ENCODE data around the gene PIK3R1. TPM values are rescaled to one million over a fixed set of nuclear protein-coding genes. Genes with fewer than 3 reads are reported as not detected.

The PIK3R1 gene
- total RNA-seq, 4 donors from 2014 or later: 69.3 to 113 (median 87.5) TPM

DNA sequence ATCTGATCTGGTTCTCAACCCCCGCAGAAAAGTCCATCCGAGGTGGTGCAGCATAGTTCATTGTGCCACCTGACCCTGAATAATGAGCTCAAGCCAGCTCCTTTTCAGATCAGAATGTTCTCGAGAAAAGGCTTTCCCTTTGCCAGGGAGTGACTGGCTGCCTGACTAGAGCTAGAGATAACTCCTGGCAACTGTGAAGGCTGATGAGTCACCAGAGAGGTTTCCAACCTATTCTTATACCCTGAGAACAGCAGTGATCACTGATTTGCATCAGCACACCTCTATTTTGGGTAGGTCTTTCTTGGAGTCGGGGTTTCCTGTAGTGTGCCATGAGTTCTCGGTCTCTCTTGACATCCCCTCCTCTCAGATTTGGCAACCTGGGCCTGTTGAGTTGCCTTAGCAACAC lies 127.9 kb downstream of the PIK3R1 start:
- no peaks in the 10 kb centered on the region for H3K27me3 ChIP-seq
- no peaks in the 10 kb centered on the region for H3K9me3 ChIP-seq
- peak in 1 of 3 donors; percentile 71 for DNase-seq
- peaks cover 0 to 6% (median 0%) of the 10 kb centered on the region in 4 donors for H3K4me1 ChIP-seq
- H3K36me3 ChIP-seq: no peaks in the 10 kb centered on the region
- H3K4me3 ChIP-seq: no peak overlapping the region
- peak overlapping the region in 2 of 4 donors; percentile 29 to 70 for H3K27ac ChIP-seq
- TF ChIP-seq POLR2A (IDR thresholded peaks at IDR 0.05): no peak
- TF ChIP-seq, protein P1, sequence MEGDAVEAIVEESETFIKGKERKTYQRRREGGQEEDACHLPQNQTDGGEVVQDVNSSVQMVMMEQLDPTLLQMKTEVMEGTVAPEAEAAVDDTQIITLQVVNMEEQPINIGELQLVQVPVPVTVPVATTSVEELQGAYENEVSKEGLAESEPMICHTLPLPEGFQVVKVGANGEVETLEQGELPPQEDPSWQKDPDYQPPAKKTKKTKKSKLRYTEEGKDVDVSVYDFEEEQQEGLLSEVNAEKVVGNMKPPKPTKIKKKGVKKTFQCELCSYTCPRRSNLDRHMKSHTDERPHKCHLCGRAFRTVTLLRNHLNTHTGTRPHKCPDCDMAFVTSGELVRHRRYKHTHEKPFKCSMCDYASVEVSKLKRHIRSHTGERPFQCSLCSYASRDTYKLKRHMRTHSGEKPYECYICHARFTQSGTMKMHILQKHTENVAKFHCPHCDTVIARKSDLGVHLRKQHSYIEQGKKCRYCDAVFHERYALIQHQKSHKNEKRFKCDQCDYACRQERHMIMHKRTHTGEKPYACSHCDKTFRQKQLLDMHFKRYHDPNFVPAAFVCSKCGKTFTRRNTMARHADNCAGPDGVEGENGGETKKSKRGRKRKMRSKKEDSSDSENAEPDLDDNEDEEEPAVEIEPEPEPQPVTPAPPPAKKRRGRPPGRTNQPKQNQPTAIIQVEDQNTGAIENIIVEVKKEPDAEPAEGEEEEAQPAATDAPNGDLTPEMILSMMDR (IDR thresholded peaks at IDR 0.05): no peak

DNA sequence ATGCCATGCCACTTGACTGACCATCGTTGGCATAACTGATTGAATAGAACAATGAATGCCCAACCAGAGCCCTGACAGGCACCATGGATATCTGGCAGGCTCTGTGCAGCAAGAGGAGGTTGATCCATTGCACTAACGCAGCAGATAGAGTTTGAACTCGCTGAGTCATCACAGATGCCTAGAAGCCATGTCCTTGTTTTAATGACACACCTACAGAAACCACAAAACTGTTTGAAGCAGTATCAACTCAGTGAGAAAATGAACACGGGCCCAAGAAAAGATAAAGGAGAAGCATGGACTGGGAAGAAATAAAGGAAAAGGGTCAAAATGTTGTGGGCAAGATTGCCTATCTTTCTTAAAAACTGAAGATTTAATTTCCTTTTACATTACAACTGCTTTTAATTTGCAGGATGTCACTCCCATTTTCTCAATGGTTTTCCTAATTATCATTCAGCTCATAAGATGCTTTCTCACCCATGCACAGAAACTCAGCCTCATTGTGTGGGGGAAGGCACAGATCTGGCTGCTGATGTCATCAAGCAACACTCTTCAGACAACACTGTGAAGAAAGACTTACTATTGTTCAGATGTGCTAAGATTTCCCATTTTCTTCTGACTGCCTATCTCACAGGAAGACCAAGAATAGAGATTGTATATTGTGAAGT lies 129.0 kb downstream of the PIK3R1 start:
- Histone ChIP-seq H3K27ac (peak overlapping the region in 2 of 4 donors; percentile 12 to 23), H3K27me3 (no peaks in the 10 kb centered on the region), H3K36me3 (no peaks in the 10 kb centered on the region), H3K4me1 (peaks cover 0 to 6% (median 0%) of the 10 kb centered on the region in 4 donors), H3K4me3 (no peak overlapping the region), H3K9me3 (no peaks in the 10 kb centered on the region)
- peak in 1 of 3 donors; percentile 61 for DNase-seq
- TF ChIP-seq POLR2A (IDR thresholded peaks at IDR 0.05): no peak
- TF ChIP-seq, protein P1 (IDR thresholded peaks at IDR 0.05): no peak

DNA sequence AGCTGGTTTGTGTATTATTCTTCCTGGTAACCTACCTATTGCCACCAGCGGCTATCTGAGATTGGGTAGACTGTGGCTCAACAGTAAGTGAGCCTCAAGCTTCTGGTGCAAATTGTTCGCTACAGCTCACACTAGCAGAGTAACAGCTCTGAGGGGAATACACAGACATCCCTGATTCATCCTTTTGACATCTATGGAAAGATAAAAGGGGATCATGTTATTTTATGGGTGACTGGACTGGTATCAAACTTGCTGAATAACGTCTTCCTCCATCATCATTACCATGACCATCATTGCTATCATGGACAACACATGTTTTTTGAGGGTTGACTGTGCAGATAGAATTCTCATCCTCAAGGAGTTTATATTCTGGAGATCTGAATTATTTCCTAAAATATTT lies 129.6 kb downstream of the PIK3R1 start:
- Histone ChIP-seq H3K27ac (peak overlapping the region in 1 of 4 donors; percentile 12), H3K27me3 (no peaks in the 10 kb centered on the region), H3K9me3 (no peaks in the 10 kb centered on the region), H3K36me3 (no peaks in the 10 kb centered on the region), H3K4me1 (peaks cover 0 to 6% (median 0%) of the 10 kb centered on the region in 4 donors), H3K4me3 (no peak overlapping the region)
- no peak for TF ChIP-seq POLR2A (IDR thresholded peaks at IDR 0.05)
- TF ChIP-seq, protein P1 (IDR thresholded peaks at IDR 0.05): no peak
- no peak for DNase-seq

DNA sequence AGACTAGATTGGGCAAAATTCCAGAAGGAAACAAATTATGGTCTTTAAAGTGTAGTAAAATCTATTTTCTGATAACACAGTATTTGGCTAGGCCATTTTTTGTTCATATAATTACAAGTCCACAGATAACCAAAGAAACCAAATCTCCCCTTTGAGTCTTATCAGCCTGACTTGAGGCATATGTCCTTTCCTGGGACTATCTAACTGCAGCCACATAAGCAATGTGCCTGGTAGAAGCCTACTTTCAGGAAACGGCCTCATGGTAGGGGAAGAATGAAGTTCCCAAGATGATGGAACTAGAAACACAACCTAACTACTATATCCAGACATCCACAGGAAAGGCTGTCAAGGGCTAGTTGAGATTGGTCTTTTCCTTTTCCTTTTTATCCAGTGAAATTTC lies 130.0 kb downstream of the PIK3R1 start:
- Histone ChIP-seq H3K4me3 (no peak overlapping the region), H3K4me1 (peaks cover 0 to 6% (median 0%) of the 10 kb centered on the region in 4 donors), H3K27me3 (no peaks in the 10 kb centered on the region), H3K27ac (no peak overlapping the region), H3K36me3 (no peaks in the 10 kb centered on the region), H3K9me3 (no peaks in the 10 kb centered on the region)
- no peak for DNase-seq
- TF ChIP-seq, protein P1 (IDR thresholded peaks at IDR 0.05): no peak
- no peak for TF ChIP-seq POLR2A (IDR thresholded peaks at IDR 0.05)

DNA sequence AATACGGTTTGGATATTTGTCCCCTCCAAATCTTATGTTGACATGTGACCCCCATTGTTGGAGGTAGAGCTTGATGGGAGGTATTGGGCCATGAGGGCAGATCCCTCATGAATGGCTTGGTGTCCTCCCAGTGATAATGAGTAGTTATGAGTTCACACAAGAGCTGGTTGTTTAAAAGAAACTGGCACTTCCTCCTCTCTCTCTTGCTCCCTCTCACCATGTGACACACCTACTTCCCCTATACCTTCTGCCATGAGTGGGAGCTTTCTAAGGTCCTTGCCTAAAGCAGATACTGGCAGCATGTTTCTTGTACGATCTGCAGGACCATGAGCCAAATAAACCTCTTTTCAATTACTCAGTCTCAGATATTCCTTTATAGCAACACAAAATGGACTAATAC lies 132.0 kb downstream of the PIK3R1 start:
- DNase-seq: no peak
- H3K4me1 ChIP-seq: peaks cover 0 to 6% (median 0%) of the 10 kb centered on the region in 4 donors
- no peaks in the 10 kb centered on the region for H3K9me3 ChIP-seq
- no peaks in the 10 kb centered on the region for H3K36me3 ChIP-seq
- TF ChIP-seq, protein P1 (IDR thresholded peaks at IDR 0.05): no peak
- TF ChIP-seq POLR2A (IDR thresholded peaks at IDR 0.05): no peak
- H3K4me3 ChIP-seq: no peak overlapping the region
- no peaks in the 10 kb centered on the region for H3K27me3 ChIP-seq
- no peak overlapping the region for H3K27ac ChIP-seq

Data from Peyer's patch (tissue), 4 donors.